ENCODE results near the gene CUBN. TPM values are rescaled to one million over a fixed set of nuclear protein-coding genes. Genes with fewer than 3 reads are reported as not detected.

The CUBN gene
- total RNA-seq, 2 experiments from 2014 or later, result 7.9 to 9.2 TPM

DNA sequence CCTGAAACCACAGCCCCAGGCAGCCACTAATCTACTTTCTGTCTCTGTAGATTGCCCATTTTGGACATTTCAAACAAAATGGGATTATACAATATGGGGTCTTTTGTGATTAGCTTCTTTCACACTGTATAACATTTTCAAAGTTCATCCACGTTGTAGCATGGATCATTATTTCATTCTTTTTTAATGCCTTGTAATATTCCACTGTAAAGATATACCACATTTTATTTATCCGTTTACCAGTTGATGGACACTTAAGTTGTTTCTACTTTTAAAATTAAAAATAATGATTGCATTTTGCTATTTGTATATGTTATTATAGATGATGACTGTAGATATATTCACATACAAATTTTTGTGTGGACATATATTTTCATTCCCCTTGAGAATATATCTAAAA, 60.7 kb downstream of the CUBN start:
- Mint-ChIP-seq H3K4me1 (ENCODE audit: low read depth) (peaks cover 22% of the 10 kb centered on the region), H3K9me3 (no peaks in the 10 kb centered on the region), H3K36me3 (ENCODE audit: low read depth) (peaks cover 60% of the 10 kb centered on the region), H3K27me3 (no peaks in the 10 kb centered on the region), H3K4me3 (no peak overlapping the region), H3K27ac (no peak overlapping the region)
- Histone ChIP-seq H3K4me1 (ENCODE audit: insufficient read depth, low read length) (no peaks in the 10 kb centered on the region), H3K27ac (ENCODE audit: low read depth in 1 of 2, low read length in 2 of 2) (no peak overlapping the region), H3K9me3 (ENCODE audit: control insufficient read depth in 1 of 2, insufficient read depth in 1 of 2, low read length in 2 of 2) (no peaks in the 10 kb centered on the region), H3K36me3 (ENCODE audit: insufficient read depth, low read length) (no peaks in the 10 kb centered on the region), H3K4me3 (ENCODE audit: low read length) (no peak overlapping the region), H3K27me3 (ENCODE audit: control insufficient read depth in 1 of 2, insufficient read depth in 2 of 2, low read length in 2 of 2) (no peaks in the 10 kb centered on the region)
- ChIA-PET POLR2A (no interaction called here), CTCF (no interaction called here)
- TF ChIP-seq CTCF (IDR thresholded peaks at IDR 0.05), result no peak
- no peak for DNase-seq
- intact Hi-C loops (cut with DNase I, micrococcal nuclease), result no loop called here
- no peak for ATAC-seq (ENCODE audit: poor library complexity)

GRCh38 chr10:17067376-17068264, 62.0 kb downstream of the CUBN start:
- Mint-ChIP-seq H3K27me3 (no peaks in the 10 kb centered on the region), H3K9me3 (no peaks in the 10 kb centered on the region), H3K36me3 (ENCODE audit: low read depth) (peaks cover 59% of the 10 kb centered on the region), H3K4me1 (ENCODE audit: low read depth) (peaks cover 32% of the 10 kb centered on the region), H3K27ac (peak overlapping the region; percentile 1), H3K4me3 (peak overlapping the region; percentile 0)
- H3K27me3 ChIP-seq (ENCODE audit: control insufficient read depth in 1 of 2, insufficient read depth in 2 of 2, low read length in 2 of 2), result no peaks in the 10 kb centered on the region
- TF ChIP-seq CTCF (IDR thresholded peaks at IDR 0.05), result no peak
- no peaks in the 10 kb centered on the region for H3K36me3 ChIP-seq (ENCODE audit: insufficient read depth, low read length)
- ChIA-PET CTCF (interaction anchor here (0.6 to 1.0 kb wide), 2 partner anchors 32 to 226 kb away, joined by 3 to 4 read pairs; no protein-coding TSS in a partner anchor), POLR2A (no interaction called here)
- DNase-seq (peak in 1 of 14 experiments; percentile 30), ATAC-seq (ENCODE audit: poor library complexity) (no peak)
- no peak overlapping the region for H3K4me3 ChIP-seq (ENCODE audit: low read length)
- H3K4me1 ChIP-seq (ENCODE audit: insufficient read depth, low read length), result no peaks in the 10 kb centered on the region
- no peak overlapping the region for H3K27ac ChIP-seq (ENCODE audit: low read depth in 1 of 2, low read length in 2 of 2)
- intact Hi-C loops (cut with DNase I, micrococcal nuclease), result no loop called here
- no peaks in the 10 kb centered on the region for H3K9me3 ChIP-seq (ENCODE audit: control insufficient read depth in 1 of 2, insufficient read depth in 1 of 2, low read length in 2 of 2)

DNA sequence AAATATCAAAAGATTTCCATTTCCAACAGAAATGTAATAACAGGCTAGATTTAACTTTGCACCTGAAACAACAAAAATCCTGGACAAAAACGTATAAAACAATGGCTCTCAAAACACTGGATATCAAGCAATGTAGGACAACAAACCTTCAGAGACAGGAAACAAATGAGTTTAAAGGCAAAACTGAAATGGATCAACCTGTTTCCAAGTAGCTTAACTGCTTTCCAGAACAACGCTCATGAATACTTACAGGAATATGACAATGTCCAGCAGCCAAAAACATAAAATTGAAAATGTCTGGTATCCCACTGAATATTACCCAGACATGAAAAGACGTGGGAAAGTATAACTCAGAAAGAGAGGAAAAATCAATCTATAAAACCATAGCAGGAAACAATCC, 62.8 kb downstream of the CUBN start:
- CTCF ChIA-PET, result interaction anchor here (0.6 to 1.0 kb wide), 2 partner anchors 32 to 225 kb away, joined by 3 to 4 read pairs; no protein-coding TSS in a partner anchor
- TF ChIP-seq CTCF (IDR thresholded peaks at IDR 0.05), result no peak
- Histone ChIP-seq H3K27ac (ENCODE audit: low read depth in 1 of 2, low read length in 2 of 2) (no peak overlapping the region), H3K27me3 (ENCODE audit: control insufficient read depth in 1 of 2, insufficient read depth in 2 of 2, low read length in 2 of 2) (no peaks in the 10 kb centered on the region), H3K36me3 (ENCODE audit: insufficient read depth, low read length) (no peaks in the 10 kb centered on the region), H3K9me3 (ENCODE audit: control insufficient read depth in 1 of 2, insufficient read depth in 1 of 2, low read length in 2 of 2) (no peaks in the 10 kb centered on the region), H3K4me3 (ENCODE audit: low read length) (no peak overlapping the region), H3K4me1 (ENCODE audit: insufficient read depth, low read length) (no peaks in the 10 kb centered on the region)
- H3K27ac Mint-ChIP-seq, result no peak overlapping the region
- DNase-seq (no peak), ATAC-seq (ENCODE audit: poor library complexity) (no peak)
- H3K27me3 Mint-ChIP-seq, result no peaks in the 10 kb centered on the region
- peaks cover 55% of the 10 kb centered on the region for H3K36me3 Mint-ChIP-seq (ENCODE audit: low read depth)
- peaks cover 39% of the 10 kb centered on the region for H3K4me1 Mint-ChIP-seq (ENCODE audit: low read depth)
- no peak overlapping the region for H3K4me3 Mint-ChIP-seq
- intact Hi-C loops (cut with DNase I, micrococcal nuclease), result no loop called here
- H3K9me3 Mint-ChIP-seq, result no peaks in the 10 kb centered on the region
- POLR2A ChIA-PET, result no interaction called here

Data from CD4-positive, alpha-beta T cell (primary cell).